GM18502 (cell line): ENCODE data around the gene SUDS3.
"Not testable (repeated sequence)": the region's sequence is repeated elsewhere in the genome, so short reads cannot be mapped to it uniquely, and the experiment has no call there.

Experiments
- ATAC-seq: cut with Tn5 transposase; IDR thresholded peaks from one replicate; pipeline ENCODE4 v1.9.1; 2021; ENCODE audit warnings: mild to moderate bottlenecking; ENCODE audit not compliant: unreplicated experiment, poor library complexity

SUDS3 gene, protein sequence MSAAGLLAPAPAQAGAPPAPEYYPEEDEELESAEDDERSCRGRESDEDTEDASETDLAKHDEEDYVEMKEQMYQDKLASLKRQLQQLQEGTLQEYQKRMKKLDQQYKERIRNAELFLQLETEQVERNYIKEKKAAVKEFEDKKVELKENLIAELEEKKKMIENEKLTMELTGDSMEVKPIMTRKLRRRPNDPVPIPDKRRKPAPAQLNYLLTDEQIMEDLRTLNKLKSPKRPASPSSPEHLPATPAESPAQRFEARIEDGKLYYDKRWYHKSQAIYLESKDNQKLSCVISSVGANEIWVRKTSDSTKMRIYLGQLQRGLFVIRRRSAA

GRCh38 chr12:118376089-118377020, at the start of gene SUDS3:
Gene SUDS3 (plus strand): TSS chr12:118376555. CDS start chr12:118376692, 137 bp downstream.
- ATAC-seq = peak; percentile 29

DNA sequence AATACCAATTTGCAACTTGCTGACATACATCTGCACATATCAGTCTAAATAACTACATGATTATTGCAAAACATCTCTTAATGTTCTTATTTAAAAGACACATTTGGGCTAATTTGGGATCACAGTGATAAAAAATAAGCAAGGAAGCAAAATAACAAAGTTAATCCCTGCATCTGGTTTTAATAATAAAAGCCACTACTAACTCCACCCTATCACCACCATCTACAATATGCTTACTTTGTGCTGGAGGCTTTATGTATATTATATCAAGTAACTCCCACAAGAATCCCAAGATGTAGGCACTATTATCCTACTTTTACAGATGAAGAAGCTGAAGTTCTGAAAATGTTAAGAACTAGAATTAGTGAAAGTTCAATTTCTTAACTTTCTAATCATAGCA, 49.4 kb upstream of the SUDS3 start:
- ATAC-seq = no peak

GRCh38 chr12:118327391-118327790, 49.0 kb upstream of the SUDS3 start:
- ATAC-seq = no peak

GRCh38 chr12:118328486-118329330, 47.6 kb upstream of the SUDS3 start:
- ATAC-seq = no peak

DNA sequence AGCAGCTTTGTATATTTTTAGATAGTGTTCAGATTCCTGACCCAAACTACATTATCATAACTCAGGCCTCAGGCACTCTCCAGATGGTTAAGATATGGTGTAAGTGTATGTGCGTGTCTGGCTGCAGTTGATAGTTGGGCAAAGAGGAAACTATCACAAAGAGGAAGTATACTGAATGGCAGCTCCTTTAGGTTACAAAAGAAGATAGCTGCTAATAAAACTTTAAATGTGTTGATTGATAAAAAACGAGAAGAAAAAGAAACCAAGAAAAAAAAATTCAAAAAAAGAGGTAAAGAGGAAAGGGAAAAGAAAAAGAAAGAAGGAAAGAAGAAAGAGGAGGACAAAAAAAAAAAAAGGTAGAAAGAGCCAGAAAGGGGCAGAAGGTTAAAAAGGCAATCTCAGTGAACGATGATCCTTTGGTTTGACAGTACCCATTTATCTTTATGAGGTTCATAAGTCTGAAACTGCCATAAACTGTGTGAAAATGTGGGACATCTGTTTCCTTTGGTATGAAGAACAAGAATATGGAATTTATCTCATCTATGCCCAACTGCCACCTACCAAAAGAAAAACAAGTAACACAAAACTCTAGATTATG, 45.8 kb upstream of the SUDS3 start:
- ATAC-seq = peak; percentile 81

- ATAC-seq = no peak
These were observed 43.8 kb upstream of the SUDS3 start for GRCh38 chr12:118332511-118332910.

DNA sequence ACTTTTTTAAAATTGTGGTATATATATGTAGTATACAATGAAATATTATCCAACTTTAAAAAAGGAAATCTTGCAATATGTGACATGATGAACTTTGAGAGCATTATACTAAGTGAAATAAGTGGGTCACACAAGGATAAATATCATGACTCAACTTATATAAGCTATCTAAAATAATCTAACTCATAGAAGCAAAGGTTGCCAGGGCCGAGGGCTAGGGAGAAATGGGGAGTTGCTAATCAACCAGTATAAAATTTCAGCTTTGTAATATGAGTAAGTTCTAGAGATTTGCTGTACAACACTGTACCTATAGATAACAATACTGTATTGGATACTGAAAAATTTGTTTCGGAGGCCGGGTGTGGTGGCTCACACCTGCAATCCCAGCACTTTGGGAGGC, 42.1 kb upstream of the SUDS3 start:
- no peak for ATAC-seq

- ATAC-seq = no peak
These were observed 41.3 kb upstream of the SUDS3 start for GRCh38 chr12:118334939-118335567.

- no peak for ATAC-seq
These were observed 40.2 kb upstream of the SUDS3 start for GRCh38 chr12:118336123-118336522.

GRCh38 chr12:118337194-118337838, 39.0 kb upstream of the SUDS3 start:
- ATAC-seq = no peak

- ATAC-seq = no peak
These were observed 34.3 kb upstream of the SUDS3 start for GRCh38 chr12:118342090-118342489.

- ATAC-seq = no peak
These were observed 31.5 kb upstream of the SUDS3 start for GRCh38 chr12:118344829-118345228.

GRCh38 chr12:118345355-118345754, 31.0 kb upstream of the SUDS3 start:
- no peak for ATAC-seq

GRCh38 chr12:118346895-118347294, 29.5 kb upstream of the SUDS3 start:
- peak; percentile 78 for ATAC-seq

- no peak for ATAC-seq
These were observed 28.4 kb upstream of the SUDS3 start for GRCh38 chr12:118347916-118348315.

DNA sequence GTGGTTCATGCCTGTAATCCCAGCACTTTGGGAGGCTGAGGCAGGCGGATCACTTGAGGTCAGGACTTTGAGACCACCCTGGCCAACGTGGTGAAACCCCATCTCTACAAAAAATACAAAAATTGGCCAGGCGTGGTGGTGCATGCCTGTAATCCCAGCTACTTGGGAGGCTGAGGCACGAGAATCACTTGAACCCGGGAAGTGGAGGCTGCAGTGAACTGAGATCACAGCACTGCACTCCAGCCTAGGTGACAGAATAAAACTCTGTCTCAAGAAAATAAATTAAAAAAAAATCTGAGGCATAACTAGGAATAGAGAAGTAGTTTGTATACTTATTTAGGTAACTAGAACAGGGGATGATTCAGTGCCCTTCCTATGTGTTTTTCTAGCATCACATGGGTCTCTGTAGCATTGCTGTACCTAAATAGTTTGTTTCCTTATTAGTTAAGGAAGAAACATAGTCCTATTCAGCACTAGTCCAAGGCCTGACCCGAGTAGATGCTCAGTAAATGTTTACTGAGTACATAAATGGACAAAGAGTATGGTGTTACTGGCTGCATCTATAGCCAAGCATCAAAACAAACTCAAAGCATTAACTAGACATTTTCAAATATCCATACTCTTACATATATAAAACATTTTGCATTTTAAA, 25.3 kb upstream of the SUDS3 start:
- no peak for ATAC-seq

DNA sequence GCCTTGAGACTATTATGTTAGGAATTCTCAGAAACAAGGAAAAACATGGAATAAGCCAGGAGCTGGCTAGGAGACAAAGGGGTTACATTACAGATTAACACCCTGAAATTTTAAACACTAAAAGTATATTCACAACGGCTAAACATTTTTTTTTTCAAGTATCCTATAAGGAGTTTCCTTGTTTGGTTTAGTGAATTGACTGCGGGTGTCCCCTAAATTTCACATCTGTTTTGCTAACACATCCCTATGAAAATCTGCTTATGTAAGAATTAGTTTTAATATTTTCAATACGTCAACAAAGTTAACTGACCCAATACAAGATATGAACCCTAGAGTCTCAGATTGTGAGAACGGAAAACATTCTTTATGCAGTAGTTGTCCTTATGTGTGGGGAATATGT, 22.6 kb upstream of the SUDS3 start:
- no peak for ATAC-seq

GRCh38 chr12:118354503-118354902, 21.9 kb upstream of the SUDS3 start:
- not testable (repeated sequence) for ATAC-seq

- no peak for ATAC-seq
These were observed 21.5 kb upstream of the SUDS3 start for GRCh38 chr12:118354903-118355302.
